Measurements from ENCODE around the gene ETFB. TPM values are rescaled to one million over a fixed set of nuclear protein-coding genes. Genes with fewer than 3 reads are reported as not detected.

ETFB gene
- total RNA-seq, 1 donor from 2014 or later = 55.1 TPM

DNA sequence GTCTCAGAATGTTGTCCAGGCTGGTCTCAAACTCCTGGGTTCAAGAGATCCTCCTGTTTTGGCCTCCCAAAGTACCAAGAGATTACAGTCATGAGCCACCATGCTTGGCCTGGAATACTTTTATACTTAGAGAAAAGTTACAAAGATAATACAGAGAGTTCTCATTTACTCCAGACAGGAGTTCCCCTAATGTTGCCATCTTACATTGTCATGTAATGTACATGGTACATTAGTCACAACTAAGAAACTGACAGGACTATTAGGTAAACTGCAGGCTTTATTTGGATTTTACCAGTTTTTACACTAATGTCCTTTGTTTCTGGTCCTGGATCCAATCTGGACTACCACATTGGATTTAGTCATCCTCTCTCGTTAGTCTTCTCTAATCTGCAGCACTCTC, 26.5 kb upstream of the ETFB start:
- H3K4me3 Mint-ChIP-seq (ENCODE audit: unreplicated experiment) = no peak overlapping the region
- no peaks in the 10 kb centered on the region for H3K9me3 Mint-ChIP-seq (ENCODE audit: unreplicated experiment)
- H3K27me3 Mint-ChIP-seq (ENCODE audit: unreplicated experiment) = peaks cover 6% of the 10 kb centered on the region
- H3K4me1 Mint-ChIP-seq (ENCODE audit: unreplicated experiment) = no peaks in the 10 kb centered on the region
- no peak for DNase-seq (ENCODE audit: low spot score)
- TF ChIP-seq, protein P1, sequence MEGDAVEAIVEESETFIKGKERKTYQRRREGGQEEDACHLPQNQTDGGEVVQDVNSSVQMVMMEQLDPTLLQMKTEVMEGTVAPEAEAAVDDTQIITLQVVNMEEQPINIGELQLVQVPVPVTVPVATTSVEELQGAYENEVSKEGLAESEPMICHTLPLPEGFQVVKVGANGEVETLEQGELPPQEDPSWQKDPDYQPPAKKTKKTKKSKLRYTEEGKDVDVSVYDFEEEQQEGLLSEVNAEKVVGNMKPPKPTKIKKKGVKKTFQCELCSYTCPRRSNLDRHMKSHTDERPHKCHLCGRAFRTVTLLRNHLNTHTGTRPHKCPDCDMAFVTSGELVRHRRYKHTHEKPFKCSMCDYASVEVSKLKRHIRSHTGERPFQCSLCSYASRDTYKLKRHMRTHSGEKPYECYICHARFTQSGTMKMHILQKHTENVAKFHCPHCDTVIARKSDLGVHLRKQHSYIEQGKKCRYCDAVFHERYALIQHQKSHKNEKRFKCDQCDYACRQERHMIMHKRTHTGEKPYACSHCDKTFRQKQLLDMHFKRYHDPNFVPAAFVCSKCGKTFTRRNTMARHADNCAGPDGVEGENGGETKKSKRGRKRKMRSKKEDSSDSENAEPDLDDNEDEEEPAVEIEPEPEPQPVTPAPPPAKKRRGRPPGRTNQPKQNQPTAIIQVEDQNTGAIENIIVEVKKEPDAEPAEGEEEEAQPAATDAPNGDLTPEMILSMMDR (IDR thresholded peaks at IDR 0.05; ENCODE audit: unreplicated experiment) = no peak
- H3K36me3 Mint-ChIP-seq (ENCODE audit: low read depth, unreplicated experiment) = no peaks in the 10 kb centered on the region
- H3K27ac Mint-ChIP-seq (ENCODE audit: unreplicated experiment) = no peak overlapping the region

DNA sequence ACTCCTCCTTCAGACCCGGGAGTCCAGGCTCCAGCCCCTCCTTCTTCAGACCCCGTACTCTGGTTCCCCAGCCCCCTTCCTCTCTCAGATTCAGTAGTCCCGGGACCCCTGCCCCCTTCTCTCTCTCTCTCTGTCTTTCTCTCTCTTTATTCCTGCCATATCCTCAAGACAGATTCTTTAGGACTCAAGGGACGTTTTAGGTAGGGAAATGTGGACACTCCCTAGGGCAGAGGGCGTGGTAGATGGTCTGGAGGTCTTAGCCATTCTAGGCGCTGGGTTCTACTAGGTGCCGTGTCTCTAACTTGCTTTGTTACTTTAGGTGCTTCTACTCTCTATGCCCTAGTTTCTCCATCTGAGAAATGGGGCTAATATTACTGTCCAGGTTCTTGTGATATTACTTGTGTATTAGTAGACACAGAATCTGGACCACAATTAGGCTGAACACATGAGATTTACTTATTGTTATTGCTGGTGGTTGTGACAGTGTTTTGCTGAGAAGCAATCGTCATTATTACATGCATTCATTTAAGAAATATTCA, 25.0 kb upstream of the ETFB start:
- no peak overlapping the region for H3K27ac Mint-ChIP-seq (ENCODE audit: unreplicated experiment)
- TF ChIP-seq, protein P1 (IDR thresholded peaks at IDR 0.05; ENCODE audit: unreplicated experiment) = no peak
- no peak for DNase-seq (ENCODE audit: low spot score)
- H3K4me3 Mint-ChIP-seq (ENCODE audit: unreplicated experiment) = no peak overlapping the region
- no peaks in the 10 kb centered on the region for H3K4me1 Mint-ChIP-seq (ENCODE audit: unreplicated experiment)
- H3K27me3 Mint-ChIP-seq (ENCODE audit: unreplicated experiment) = peaks cover 6% of the 10 kb centered on the region
- H3K9me3 Mint-ChIP-seq (ENCODE audit: unreplicated experiment) = no peaks in the 10 kb centered on the region
- no peaks in the 10 kb centered on the region for H3K36me3 Mint-ChIP-seq (ENCODE audit: low read depth, unreplicated experiment)

- no peak for DNase-seq (ENCODE audit: low spot score)
- no peak overlapping the region for H3K27ac Mint-ChIP-seq (ENCODE audit: unreplicated experiment)
- TF ChIP-seq, protein P1 (IDR thresholded peaks at IDR 0.05; ENCODE audit: unreplicated experiment) = no peak
- H3K9me3 Mint-ChIP-seq (ENCODE audit: unreplicated experiment) = no peaks in the 10 kb centered on the region
- no peak overlapping the region for H3K4me3 Mint-ChIP-seq (ENCODE audit: unreplicated experiment)
- peaks cover 6% of the 10 kb centered on the region for H3K27me3 Mint-ChIP-seq (ENCODE audit: unreplicated experiment)
- no peaks in the 10 kb centered on the region for H3K4me1 Mint-ChIP-seq (ENCODE audit: unreplicated experiment)
- no peaks in the 10 kb centered on the region for H3K36me3 Mint-ChIP-seq (ENCODE audit: low read depth, unreplicated experiment)
These were observed 23.0 kb upstream of the ETFB start for GRCh38 chr19:51389143-51389542.

DNA sequence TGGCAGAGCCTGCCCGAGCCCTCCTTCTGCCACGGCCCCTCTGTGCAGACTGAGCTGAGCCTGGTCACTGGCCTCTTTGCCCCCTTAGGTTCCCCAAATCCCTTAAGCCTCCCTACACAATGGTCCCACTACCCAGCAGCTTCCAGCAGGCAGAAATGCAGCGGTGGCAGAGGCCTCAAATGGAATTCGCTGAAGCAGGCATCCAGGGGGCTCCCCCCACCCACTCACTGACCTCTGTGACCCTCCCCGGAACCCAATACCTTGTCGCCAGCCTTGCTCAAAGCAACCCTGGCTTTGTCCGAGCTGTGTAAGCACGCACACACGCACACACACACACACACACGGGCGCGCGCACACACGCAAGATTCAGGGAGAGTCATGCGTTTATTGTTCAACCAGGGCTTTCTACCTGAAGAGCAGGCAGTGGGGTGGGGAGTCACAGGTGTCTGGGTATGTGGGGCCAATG, 21.8 kb upstream of the ETFB start, which contains the start of gene LIM2:
LIM2 (minus strand) TSS at position 51 of the 466 bp plus-strand sequence. CDS start 531 bp downstream, outside the sequence.
- TF ChIP-seq, protein P1 (IDR thresholded peaks at IDR 0.05; ENCODE audit: unreplicated experiment) = no peak
- peak within 1 kb of the TSS; percentile 51 for H3K4me3 Mint-ChIP-seq (ENCODE audit: unreplicated experiment)
- no peaks in the 10 kb centered on the region for H3K9me3 Mint-ChIP-seq (ENCODE audit: unreplicated experiment)
- H3K27ac Mint-ChIP-seq (ENCODE audit: unreplicated experiment) = no peak within 1 kb of the TSS
- no peak for DNase-seq (ENCODE audit: low spot score)
- peaks cover 6% of the 10 kb centered on the region for H3K27me3 Mint-ChIP-seq (ENCODE audit: unreplicated experiment)
- no peaks in the 10 kb centered on the region for H3K4me1 Mint-ChIP-seq (ENCODE audit: unreplicated experiment)
- H3K36me3 Mint-ChIP-seq (ENCODE audit: low read depth, unreplicated experiment) = no peaks in the 10 kb centered on the region

- Mint-ChIP-seq H3K27ac (ENCODE audit: unreplicated experiment) (no peak overlapping the region), H3K9me3 (ENCODE audit: unreplicated experiment) (peaks cover 4% of the 10 kb centered on the region), H3K4me1 (ENCODE audit: unreplicated experiment) (no peaks in the 10 kb centered on the region), H3K4me3 (ENCODE audit: unreplicated experiment) (no peak overlapping the region), H3K36me3 (ENCODE audit: low read depth, unreplicated experiment) (peaks cover 3% of the 10 kb centered on the region), H3K27me3 (ENCODE audit: unreplicated experiment) (peaks cover 6% of the 10 kb centered on the region)
- DNase-seq (ENCODE audit: low spot score) = no peak
- TF ChIP-seq, protein P1 (IDR thresholded peaks at IDR 0.05; ENCODE audit: unreplicated experiment) = no peak
These were observed 20.8 kb upstream of the ETFB start for GRCh38 chr19:51386882-51387520.

All from endothelial cell (in vitro differentiated cells).